ENCODE measurements around the gene ATP9A. TPM values are rescaled to one million over a fixed set of nuclear protein-coding genes. Genes with fewer than 3 reads are reported as not detected.

Gene ATP9A
- total and polyA plus RNA-seq, 10 of the 15 experiments (the other 5 are each of a cell fraction or from before 2014, with no cell fraction given), result 0.03 to 0.81 (median 0.14) TPM

GRCh38 chr20:51563174-51563485 lies 205.1 kb downstream of the ATP9A start:
- DNase-seq (ENCODE audit: low read depth, low spot score) (no peak), FAIRE-seq (no peak)
- no peak overlapping the region for H3K4me3 ChIP-seq

More at GRCh38 chr20:51563174-51563485, 205.1 kb downstream of the ATP9A start:
- Histone ChIP-seq H3K36me3 (ENCODE audit: control insufficient read depth in 2 of 2, insufficient read depth in 2 of 2, low read length in 1 of 2) (no peaks in the 10 kb centered on the region), H3K27ac (ENCODE audit: control insufficient read depth, insufficient read depth) (no peak overlapping the region), H3K4me1 (ENCODE audit: control insufficient read depth, insufficient read depth, low read length) (no peaks in the 10 kb centered on the region; the same call in 1 of the 2 replicates), H4K20me1 (ENCODE audit: control insufficient read depth, insufficient read depth) (no peaks in the 10 kb centered on the region; the same call in 1 of the 2 replicates), H3K9me3 (replicated peaks; ENCODE audit: control insufficient read depth, insufficient read depth, low read length) (no peaks in the 10 kb centered on the region; the same call in 2 of the 3 replicates), H3K4me2 (ENCODE audit: control insufficient read depth, insufficient read depth) (peak overlapping the region; percentile 70; the same call in 1 of the 2 replicates), H2AFZ (ENCODE audit: control insufficient read depth, low read depth, low read length) (no peak overlapping the region), H3K9ac (ENCODE audit: control insufficient read depth, insufficient read depth, low read length) (no peak overlapping the region), H3K27me3 (replicated peaks in 1 of 2; ENCODE audit: control insufficient read depth in 2 of 2, insufficient read depth in 2 of 2, low read length in 1 of 2) (peaks cover 13 to 33% of the 10 kb centered on the region in 2 experiments), H3K79me2 (ENCODE audit: control insufficient read depth, insufficient read depth, low read length) (no peaks in the 10 kb centered on the region)
- intact Hi-C loops (cut with micrococcal nuclease; ENCODE audit: unreplicated experiment), result no loop called here
- POLR2A ChIA-PET, result no interaction called here
- CTCF ChIA-PET, result no interaction called here
- BruUV-seq (replicated peaks), result no TSS peak
- TF ChIP-seq ZBTB11 (CRISPR knock-in tag; IDR thresholded peaks at IDR 0.05), result no peak
- no peak for TF ChIP-seq CREM (IDR thresholded peaks at IDR 0.05; ENCODE audit: low read depth)
- TF ChIP-seq YBX1 (IDR thresholded peaks at IDR 0.05), result no peak
- WGBS (ENCODE audit: insufficient coverage, insufficient replicate concordance, low lambda C conversion rate, missing lambda C conversion rate), result 21% methylated on average over 9 of the region's 9 CpGs
- RAD21 ChIA-PET (ENCODE audit: unreplicated experiment), result no interaction called here
- ATAC-seq, result peak; percentile 25; the same call in 1 of the 3 replicates
- in situ Hi-C loops (cut with MboI), result no loop called here
- SMC1A ChIA-PET (ENCODE audit: uncharacterized antibody, unreplicated experiment), result no interaction called here

Measured in GM12878 (cell line).